K562 (cell line): ENCODE measurements around the gene FRMPD4. TPM values are rescaled to one million over a fixed set of nuclear protein-coding genes. Genes with fewer than 3 reads are reported as not detected.
"Not testable (repeated sequence)": the region's sequence is repeated elsewhere in the genome, so short reads cannot be mapped to it uniquely, and the experiment has no call there.

ENCODE experiments used
- ATAC-seq: fragments of 200-7000 bp; cut with Tn5 transposase; 3 replicates; pipeline ENCODE4 v1.9.1; 2020; ENCODE audit warnings: moderate library complexity
- BruUV-seq: library from RNA; stranded (reverse); fragments of 400-500 nt; replicated peaks from 2 replicates; lab custom pipeline; 2021; lab: Mats Ljungman, UMichigan
- CTCF ChIA-PET: fragments of 300-600 bp; formaldehyde crosslinking; extraction: SDS; loops from one replicate; lab custom pipeline; 2021; ENCODE audit warnings: low intra/inter-chr PET ratio; lab: Yijun Ruan, JAX
- POLR2A ChIA-PET: fragments of 300-600, 350-650 bp; sonication (Branson Sonifier 250); formaldehyde crosslinking; extraction: SDS; loops from one replicate; lab custom pipeline; 2021; ENCODE audit warnings: antibody characterized with exemption, inconsistent platforms; lab: Yijun Ruan, JAX
- DNase-seq, 4 experiments: peaks; one replicate each; pipeline versions ENCODE4 v3.0.0 to v3.0.0-alpha.2; 2011 to 2018; ENCODE audit warnings: low spot score in 3 of 4, mixed read lengths in 3 of 4; ENCODE audit errors: extremely low read depth in 1 of 4
- FAIRE-seq: peaks from 2 replicates; lab custom pipeline; 2011; peaks lifted over from hg19 to GRCh38; lab: Jason Lieb, UNC
- H2AFZ ChIP-seq: 2 replicates; pipeline ENCODE4 v1.6.0; 2011; ENCODE audit warnings: low read depth, low read length, control low read depth, inconsistent platforms
- H3K27ac ChIP-seq: fragments of 200-600 bp; 3 replicates; pipeline ENCODE4 v1.8.0; 2011; ENCODE audit warnings: low read depth, mild to moderate bottlenecking, control low read depth, inconsistent platforms, low read length, moderate library complexity, mixed read lengths; ENCODE audit errors: extremely low read depth
- H3K27me3 ChIP-seq, 2 experiments: fragments of 300-600 bp in 1 of 2; 2 replicates in 1 of 2; 3 replicates in 1 of 2; pipeline versions ENCODE4 v1.6.0 to v1.8.0; 2011; ENCODE audit warnings: inconsistent platforms in 2 of 2, low read length in 2 of 2, mild to moderate bottlenecking in 1 of 2, mixed read lengths in 1 of 2, moderate library complexity in 1 of 2; ENCODE audit not compliant: control insufficient read depth in 2 of 2, insufficient read depth in 2 of 2
- H3K36me3 ChIP-seq: fragments of 300-600 bp; 3 replicates; pipeline ENCODE4 v1.8.0; 2011; ENCODE audit warnings: mild to moderate bottlenecking, low read length, inconsistent platforms; ENCODE audit not compliant: control insufficient read depth, insufficient read depth
- H3K4me1 ChIP-seq, 2 experiments: fragments of 200-600 bp in 1 of 2; replicated peaks in 1 of 2; 2 replicates in 1 of 2; 3 replicates in 1 of 2; pipeline versions ENCODE4 v1.5.1 to v1.8.0; 2011; ENCODE audit warnings: inconsistent platforms in 2 of 2, low read length in 2 of 2, mild to moderate bottlenecking in 1 of 2, mixed read lengths in 1 of 2, moderate library complexity in 1 of 2; ENCODE audit not compliant: control insufficient read depth in 2 of 2, insufficient read depth in 2 of 2
- H3K4me2 ChIP-seq: 2 replicates; pipeline ENCODE4 v1.6.1; 2011; ENCODE audit warnings: low read length, control low read depth, inconsistent platforms, mixed read lengths; ENCODE audit not compliant: insufficient read depth
- H3K4me3 ChIP-seq: fragments of 200-600 bp; sonication (generic), shearing (Covaris generic); 2 replicates; pipeline ENCODE4 v1.5.1; 2016; ENCODE audit warnings: control low read depth, inconsistent platforms
- H3K79me2 ChIP-seq: fragments of 200-600 bp; 3 replicates; pipeline ENCODE4 v1.8.0; 2011; ENCODE audit warnings: low read length, inconsistent platforms; ENCODE audit not compliant: control insufficient read depth, insufficient read depth
- H3K9ac ChIP-seq, 2 experiments: 2 replicates each; pipeline versions ENCODE4 v1.6.0 to v1.6.1; 2011; ENCODE audit warnings: low read depth in 2 of 2, low read length in 2 of 2, control low read depth in 1 of 2, inconsistent platforms in 1 of 2, mild to moderate bottlenecking in 1 of 2, mixed read lengths in 1 of 2; ENCODE audit not compliant: insufficient read depth in 1 of 2
- H3K9me1 ChIP-seq: one replicate; pipeline ENCODE4 v1.6.0; 2011; ENCODE audit warnings: inconsistent platforms, mild to moderate bottlenecking, low read length, moderate library complexity; ENCODE audit not compliant: control insufficient read depth, insufficient read depth
- H3K9me3 ChIP-seq: replicated peaks from 2 replicates; pipeline ENCODE4 v1.5.1; 2011; ENCODE audit warnings: low read depth, low read length, inconsistent platforms; ENCODE audit not compliant: control insufficient read depth, insufficient read depth
- H4K20me1 ChIP-seq: replicated peaks from 2 replicates; pipeline ENCODE4 v1.6.1; 2011; ENCODE audit warnings: low read length, inconsistent platforms, mixed read lengths; ENCODE audit not compliant: control insufficient read depth, insufficient read depth
- ZBTB1 ChIP-seq: sonication (generic); formaldehyde crosslinking; IDR thresholded peaks from 2 replicates; pipeline ENCODE4 v1.8.1; 2023; ENCODE audit warnings: missing genetic modification reagents, low read depth, mild to moderate bottlenecking, borderline replicate concordance
- ZNF316 ChIP-seq: fragments of 450-650 bp; IDR thresholded peaks from 2 replicates; pipeline ENCODE4 v1.6.1; 2016
- WGBS: fragments of 100-300 bp; shearing (Covaris generic); methylation state at CpG from one replicate; pipeline ENCODE4 v1.1.6; 2016; ENCODE audit warnings: low coverage, mixed read lengths; ENCODE audit not compliant: insufficient coverage; ENCODE audit errors: missing lambda C conversion rate; 5-methylcytosine and 5-hydroxymethylcytosine counted together
- in situ Hi-C: fragments of 300-500 bp; cut with MboI; formaldehyde crosslinking; loops from 4 replicates; pipeline ENCODE4 v1.15.0; 2018; ENCODE audit warnings: inconsistent platforms, mixed read lengths
- intact Hi-C: fragments of 100-400 bp; cut with micrococcal nuclease; formaldehyde crosslinking; loops from 2 replicates; pipeline ENCODE4 v1.14.2; 2022
- polyA plus RNA-seq, 8 experiments: library from polyadenylated mRNA; depleted of rRNA in 4 of 8; stranded (reverse) in 5 of 8; unstranded in 3 of 8; fragments of >200 nt; fragmentation: Nextera tagmentation in 2 of 8; fragmentation: Illumina TruSeq in 1 of 8; extraction: Ambion mirVana in 2 of 8; extraction: Trizol in 1 of 8; gene quantifications; 2 replicates each; pipeline versions ENCODE4 v1.2.1 to v1.2.3, GENCODE V29; 2011 to 2014; ENCODE audit warnings: inconsistent platforms in 1 of 8, missing spikeins in 1 of 8
- total RNA-seq, 7 experiments: library from RNA; depleted of rRNA in 6 of 7; stranded (reverse); fragments of >200 nt in 6 of 7; fragmentation: Illumina TruSeq in 2 of 7; extraction: Trizol in 2 of 7; gene quantifications; 2 replicates each; pipeline versions ENCODE4 v1.2.1 to v1.2.3, GENCODE V29; 2011 to 2021; ENCODE audit warnings: low replicate concordance in 1 of 7

The FRMPD4 gene
- total and polyA plus RNA-seq, 9 of the 15 experiments (the other 6 are each of a cell fraction or from before 2014, with no cell fraction given) = not detected

DNA sequence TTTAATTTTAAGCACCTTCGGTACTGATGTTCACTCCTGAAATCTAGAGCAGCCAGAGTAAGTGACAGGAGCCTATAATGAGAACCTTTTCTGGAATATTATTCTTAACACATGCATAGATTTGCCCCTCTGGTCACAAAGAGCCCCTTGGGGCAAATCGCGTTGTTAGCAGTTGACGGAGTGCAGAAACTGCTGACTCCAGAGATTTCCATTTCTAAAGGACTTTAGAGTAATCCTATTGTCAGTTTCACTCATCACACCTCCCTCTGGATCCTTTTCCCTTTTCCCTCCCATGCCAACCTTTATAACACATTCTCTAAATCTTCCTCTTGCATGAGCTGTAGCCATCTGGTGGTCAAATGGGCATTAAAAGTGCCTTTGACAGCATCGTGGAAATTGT, 388.0 kb downstream of the FRMPD4 start:
- DNase-seq = no peak
- no peak for TF ChIP-seq ZBTB1 (CRISPR knock-in tag)
- peak; percentile 31; the same call in 1 of the 2 replicates for TF ChIP-seq ZNF316
- in situ Hi-C loops = no loop called here

DNA sequence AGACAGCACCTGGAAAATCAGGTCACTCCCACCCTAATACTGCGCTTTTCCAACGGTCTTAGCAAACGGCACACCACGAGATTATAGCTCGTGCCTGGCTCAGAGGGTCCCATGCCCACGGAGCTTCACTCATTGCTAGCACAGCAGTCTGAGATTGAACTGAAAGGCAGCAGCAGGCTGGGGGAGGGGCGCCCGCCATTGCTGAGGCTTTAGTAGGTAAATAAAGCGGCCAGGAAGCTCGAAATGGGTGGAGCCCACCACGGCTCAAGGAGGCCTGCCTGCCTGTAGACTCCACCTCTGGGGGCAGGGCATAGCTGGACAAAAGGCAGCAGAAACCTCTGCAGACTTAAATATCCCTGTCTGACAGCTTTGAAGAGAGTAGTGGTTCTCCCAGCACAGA, 399.8 kb downstream of the FRMPD4 start:
- H3K9me1 ChIP-seq, H3K36me3 ChIP-seq, POLR2A ChIA-PET, FAIRE-seq, H2AFZ ChIP-seq, H4K20me1 ChIP-seq, in situ Hi-C loops, intact Hi-C loops, H3K9ac ChIP-seq, H3K9me3 ChIP-seq, ATAC-seq, H3K27ac ChIP-seq, BruUV-seq, H3K4me1 ChIP-seq, H3K79me2 ChIP-seq, H3K4me3 ChIP-seq, H3K27me3 ChIP-seq: not testable (repeated sequence)
- H3K4me2 ChIP-seq = peak overlapping the region; percentile 32; the same call in 1 of the 2 replicates
- peak in 1 of 4 experiments; percentile 6 for DNase-seq
- WGBS = 0% methylated on average over 11 of the region's 11 CpGs
- CTCF ChIA-PET = interaction anchor here (0.6 kb wide), 1 partner anchor 192 kb away, joined by 3 read pairs; no protein-coding TSS in a partner anchor

More for the DNA sequence above, 388.0 kb downstream of the FRMPD4 start:
- Histone ChIP-seq H4K20me1 (no peaks in the 10 kb centered on the region), H3K27me3 (no peaks in the 10 kb centered on the region), H3K4me2 (no peak overlapping the region), H3K9me1 (no peaks in the 10 kb centered on the region), H3K27ac (no peak overlapping the region), H3K4me1 (no peaks in the 10 kb centered on the region), H3K4me3 (no peak overlapping the region), H2AFZ (no peak overlapping the region), H3K79me2 (no peaks in the 10 kb centered on the region), H3K9ac (no peak overlapping the region), H3K9me3 (no peaks in the 10 kb centered on the region), H3K36me3 (no peaks in the 10 kb centered on the region)
- no TSS peak for BruUV-seq
- 0% methylated on average over 4 of the region's 5 CpGs for WGBS
- ATAC-seq (no peak), FAIRE-seq (no peak)
- intact Hi-C loops = no loop called here
- CTCF ChIA-PET = no interaction called here
- POLR2A ChIA-PET = no interaction called here

DNA sequence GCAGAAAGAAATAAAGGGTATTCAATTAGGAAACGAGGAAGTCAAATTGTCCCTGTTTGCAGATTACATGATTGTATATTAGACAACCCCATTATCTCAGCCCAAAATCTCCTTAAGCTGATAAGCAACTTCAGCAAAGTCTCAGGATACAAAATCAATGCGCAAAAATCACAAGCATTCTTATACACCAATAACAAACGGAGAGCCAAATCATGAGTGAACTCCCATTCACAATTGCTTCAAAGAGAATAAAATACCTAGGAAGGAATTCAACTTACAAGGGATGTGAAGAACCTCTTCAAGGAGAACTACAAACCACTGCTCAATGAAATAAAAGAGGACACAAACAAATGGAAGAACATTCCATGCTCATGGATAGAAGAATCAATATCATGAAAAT, 404.0 kb downstream of the FRMPD4 start:
- ATAC-seq, H3K36me3 ChIP-seq, H3K27ac ChIP-seq, H3K79me2 ChIP-seq, DNase-seq, CTCF ChIA-PET, H3K4me3 ChIP-seq, POLR2A ChIA-PET, intact Hi-C loops, H3K27me3 ChIP-seq, H3K4me1 ChIP-seq, H3K4me2 ChIP-seq, H3K9me3 ChIP-seq, FAIRE-seq, in situ Hi-C loops, H3K9me1 ChIP-seq, H3K9ac ChIP-seq, H4K20me1 ChIP-seq, H2AFZ ChIP-seq, BruUV-seq: not testable (repeated sequence)
- 0% methylated on average over 1 of the region's 3 CpGs for WGBS
